ENCODE data around the gene GPR171.

DNA sequence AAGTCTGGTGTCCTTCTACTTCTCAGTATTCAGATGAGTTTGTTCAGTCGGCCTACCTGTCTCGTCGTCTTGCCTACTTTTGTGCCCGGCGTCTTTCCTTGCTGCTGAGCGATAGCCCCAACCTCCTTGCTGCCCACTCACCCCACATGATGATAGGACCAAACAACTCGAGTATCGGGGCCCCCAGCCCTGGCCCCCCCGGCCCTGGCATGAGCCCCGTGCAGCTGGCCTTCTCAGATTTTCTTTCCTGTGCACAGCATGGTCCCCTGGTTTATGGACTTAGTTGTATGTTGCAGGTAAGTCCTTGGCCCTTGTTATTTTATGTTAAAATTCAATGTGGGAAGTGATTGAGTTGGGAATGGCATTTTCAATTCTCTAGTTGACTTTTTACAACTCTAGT is 43.2 kb downstream of the GPR171 start:
- no peak for TF ChIP-seq EZH2 (optimal IDR thresholded peaks at IDR 0.05; ENCODE audit: low read depth, low read length)
- TF ChIP-seq, protein P1, sequence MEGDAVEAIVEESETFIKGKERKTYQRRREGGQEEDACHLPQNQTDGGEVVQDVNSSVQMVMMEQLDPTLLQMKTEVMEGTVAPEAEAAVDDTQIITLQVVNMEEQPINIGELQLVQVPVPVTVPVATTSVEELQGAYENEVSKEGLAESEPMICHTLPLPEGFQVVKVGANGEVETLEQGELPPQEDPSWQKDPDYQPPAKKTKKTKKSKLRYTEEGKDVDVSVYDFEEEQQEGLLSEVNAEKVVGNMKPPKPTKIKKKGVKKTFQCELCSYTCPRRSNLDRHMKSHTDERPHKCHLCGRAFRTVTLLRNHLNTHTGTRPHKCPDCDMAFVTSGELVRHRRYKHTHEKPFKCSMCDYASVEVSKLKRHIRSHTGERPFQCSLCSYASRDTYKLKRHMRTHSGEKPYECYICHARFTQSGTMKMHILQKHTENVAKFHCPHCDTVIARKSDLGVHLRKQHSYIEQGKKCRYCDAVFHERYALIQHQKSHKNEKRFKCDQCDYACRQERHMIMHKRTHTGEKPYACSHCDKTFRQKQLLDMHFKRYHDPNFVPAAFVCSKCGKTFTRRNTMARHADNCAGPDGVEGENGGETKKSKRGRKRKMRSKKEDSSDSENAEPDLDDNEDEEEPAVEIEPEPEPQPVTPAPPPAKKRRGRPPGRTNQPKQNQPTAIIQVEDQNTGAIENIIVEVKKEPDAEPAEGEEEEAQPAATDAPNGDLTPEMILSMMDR (IDR thresholded peaks at IDR 0.05; ENCODE audit: low read length) = no peak
- TF ChIP-seq EZH2phosphoT487 (IDR thresholded peaks at IDR 0.05; ENCODE audit: low read length) = no peak

All from MM.1S (cell line).